Upper lobe of left lung (tissue), 4 donors: Measurements from ENCODE around the gene KRT82.

ENCODE experiments used
- EP300 ChIP-seq, 4 donors: sonication (generic); formaldehyde crosslinking; IDR thresholded peaks; one replicate each; pipeline ENCODE4 v1.5.1; 2017; ENCODE audit warnings: antibody characterized with exemption in 4 of 4, control low read depth in 2 of 4
- POLR2A ChIP-seq, 4 donors: fragments of 450-650 bp; IDR thresholded peaks; one replicate each; pipeline ENCODE4 v1.5.1; 2016 to 2017; ENCODE audit warnings: antibody characterized with exemption in 4 of 4, mild to moderate bottlenecking in 2 of 4
- POLR2AphosphoS5 ChIP-seq, 2 donors: sonication (generic); formaldehyde crosslinking; IDR thresholded peaks; one replicate each; pipeline ENCODE4 v1.5.1; 2017; ENCODE audit warnings: antibody characterized with exemption in 2 of 2
- TF ChIP-seq, protein P1 (sequence below), 6 experiments: fragments of 450-650 bp in 4 of 6; fragments of 200-600 bp in 2 of 6; sonication (generic) in 2 of 6; IDR thresholded peaks; one replicate each; pipeline ENCODE4 v1.5.1; 2016 to 2019; ENCODE audit warnings: antibody characterized with exemption in 6 of 6

DNA sequence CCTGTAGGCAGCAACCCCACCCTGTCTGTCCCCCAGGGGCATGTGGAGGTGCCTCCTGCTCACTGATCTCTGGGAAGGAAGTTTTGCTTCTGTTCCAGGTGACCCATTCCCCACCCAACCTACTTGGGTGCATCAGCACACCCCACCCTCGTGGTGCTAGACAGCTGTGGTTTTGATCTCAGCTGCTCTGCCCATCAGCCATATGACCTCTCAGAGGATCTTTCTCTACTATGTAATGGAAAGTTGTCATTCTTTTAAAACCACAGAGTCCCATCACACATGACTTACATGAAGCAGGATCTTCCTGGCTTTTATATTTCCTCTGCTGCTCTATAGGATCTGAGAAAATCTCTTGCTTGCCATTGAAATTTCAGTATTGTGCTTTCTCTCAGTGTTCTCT lies 13.5 kb upstream of the KRT82 start:
- TF ChIP-seq, protein P1, sequence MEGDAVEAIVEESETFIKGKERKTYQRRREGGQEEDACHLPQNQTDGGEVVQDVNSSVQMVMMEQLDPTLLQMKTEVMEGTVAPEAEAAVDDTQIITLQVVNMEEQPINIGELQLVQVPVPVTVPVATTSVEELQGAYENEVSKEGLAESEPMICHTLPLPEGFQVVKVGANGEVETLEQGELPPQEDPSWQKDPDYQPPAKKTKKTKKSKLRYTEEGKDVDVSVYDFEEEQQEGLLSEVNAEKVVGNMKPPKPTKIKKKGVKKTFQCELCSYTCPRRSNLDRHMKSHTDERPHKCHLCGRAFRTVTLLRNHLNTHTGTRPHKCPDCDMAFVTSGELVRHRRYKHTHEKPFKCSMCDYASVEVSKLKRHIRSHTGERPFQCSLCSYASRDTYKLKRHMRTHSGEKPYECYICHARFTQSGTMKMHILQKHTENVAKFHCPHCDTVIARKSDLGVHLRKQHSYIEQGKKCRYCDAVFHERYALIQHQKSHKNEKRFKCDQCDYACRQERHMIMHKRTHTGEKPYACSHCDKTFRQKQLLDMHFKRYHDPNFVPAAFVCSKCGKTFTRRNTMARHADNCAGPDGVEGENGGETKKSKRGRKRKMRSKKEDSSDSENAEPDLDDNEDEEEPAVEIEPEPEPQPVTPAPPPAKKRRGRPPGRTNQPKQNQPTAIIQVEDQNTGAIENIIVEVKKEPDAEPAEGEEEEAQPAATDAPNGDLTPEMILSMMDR (IDR thresholded peaks at IDR 0.05), result no peak
- TF ChIP-seq POLR2AphosphoS5 (IDR thresholded peaks at IDR 0.05) (no peak), EP300 (IDR thresholded peaks at IDR 0.05) (no peak), POLR2A (IDR thresholded peaks at IDR 0.05) (no peak)
